Measurements from ENCODE around the gene SLC23A3. TPM values are rescaled to one million over a fixed set of nuclear protein-coding genes. Genes with fewer than 3 reads are reported as not detected.

Gene SLC23A3
- total and polyA plus RNA-seq, 2 experiments from 2014 or later: 0.58 to 1.2 TPM

DNA sequence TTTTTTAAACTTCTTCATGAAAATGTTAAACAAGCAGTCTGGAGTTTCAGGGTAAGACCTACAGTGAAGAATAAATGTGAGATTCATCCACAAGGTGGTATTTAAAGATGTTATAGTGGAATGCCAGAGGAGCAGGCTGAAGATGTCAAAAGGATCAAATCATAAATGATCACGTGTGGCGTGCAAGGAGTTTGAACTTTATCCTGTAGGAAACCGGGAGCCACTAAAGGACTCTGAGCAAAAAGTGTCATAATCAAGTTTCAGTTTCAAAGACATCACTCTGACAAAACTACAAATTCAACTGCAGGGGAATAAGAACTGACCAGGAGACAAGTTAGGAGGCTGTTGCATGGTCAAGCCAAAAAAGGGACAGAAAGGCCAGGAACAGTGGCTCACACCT lies 29.1 kb downstream of the SLC23A3 start:
- Histone ChIP-seq H3K27me3 (replicated peaks; ENCODE audit: insufficient read depth) (no peaks in the 10 kb centered on the region), H3K79me2 (ENCODE audit: insufficient read depth) (no peaks in the 10 kb centered on the region), H3K4me1 (ENCODE audit: insufficient read depth) (peaks cover 16% of the 10 kb centered on the region), H4K20me1 (ENCODE audit: insufficient read depth) (no peaks in the 10 kb centered on the region), H3K4me2 (ENCODE audit: unreplicated experiment) (no peak overlapping the region), H3K27ac (no peak overlapping the region), H3F3A (ENCODE audit: insufficient read depth) (peaks cover 15% of the 10 kb centered on the region; the same call in 1 of the 2 replicates), H3K9me2 (ENCODE audit: insufficient read depth) (no peaks in the 10 kb centered on the region), H2AFZ (no peak overlapping the region), H3K9me3 (ENCODE audit: low read depth) (no peaks in the 10 kb centered on the region), H3K36me3 (ENCODE audit: low read depth) (no peaks in the 10 kb centered on the region), H3K9ac (no peak overlapping the region), H3K4me3 (no peak overlapping the region)
- no peak for TF ChIP-seq EZH2phosphoT487 (IDR thresholded peaks at IDR 0.05; ENCODE audit: insufficient read depth, low read depth)
- no peak for TF ChIP-seq EZH2 (IDR thresholded peaks at IDR 0.05; ENCODE audit: insufficient read depth, poor library complexity, severe bottlenecking)
- DNase-seq: no peak
- in situ Hi-C loops (cut with MboI): no loop called here
- 98 to 99% methylated on average over 3 of the region's 3 CpGs for WGBS, 2 experiments (ENCODE audit: low coverage in 1 of 2, low lambda C conversion rate in 2 of 2, missing lambda C conversion rate in 2 of 2)

- TF ChIP-seq EZH2phosphoT487 (IDR thresholded peaks at IDR 0.05; ENCODE audit: insufficient read depth, low read depth) (no peak), EZH2 (IDR thresholded peaks at IDR 0.05; ENCODE audit: insufficient read depth, poor library complexity, severe bottlenecking) (no peak)
Observed at GRCh38 chr2:219133976-219134375, 35.9 kb downstream of the SLC23A3 start.

GRCh38 chr2:219131744-219132143 lies 38.1 kb downstream of the SLC23A3 start:
- Histone ChIP-seq H3K4me2 (ENCODE audit: unreplicated experiment) (no peak overlapping the region), H3K9me2 (ENCODE audit: insufficient read depth) (no peaks in the 10 kb centered on the region), H3K4me1 (ENCODE audit: insufficient read depth) (no peaks in the 10 kb centered on the region), H4K20me1 (ENCODE audit: insufficient read depth) (no peaks in the 10 kb centered on the region), H2AFZ (no peak overlapping the region), H3K9me3 (ENCODE audit: low read depth) (no peaks in the 10 kb centered on the region), H3K27ac (no peak overlapping the region), H3K4me3 (no peak overlapping the region), H3K79me2 (ENCODE audit: insufficient read depth) (no peaks in the 10 kb centered on the region), H3K27me3 (replicated peaks; ENCODE audit: insufficient read depth) (no peaks in the 10 kb centered on the region), H3K36me3 (ENCODE audit: low read depth) (no peaks in the 10 kb centered on the region), H3K9ac (no peak overlapping the region), H3F3A (ENCODE audit: insufficient read depth) (no peaks in the 10 kb centered on the region)
- DNase-seq: no peak
- 96 to 97% methylated on average over 4 of the region's 4 CpGs for WGBS, 2 experiments (ENCODE audit: low coverage in 1 of 2, low lambda C conversion rate in 2 of 2, missing lambda C conversion rate in 2 of 2)
- no peak for TF ChIP-seq EZH2phosphoT487 (IDR thresholded peaks at IDR 0.05; ENCODE audit: insufficient read depth, low read depth)
- no peak for TF ChIP-seq EZH2 (IDR thresholded peaks at IDR 0.05; ENCODE audit: insufficient read depth, poor library complexity, severe bottlenecking)
- in situ Hi-C loops (cut with MboI): no loop called here

More at GRCh38 chr2:219133976-219134375, 35.9 kb downstream of the SLC23A3 start:
- H3K9me3 ChIP-seq (ENCODE audit: low read depth): no peaks in the 10 kb centered on the region
- WGBS, 2 experiments (ENCODE audit: low coverage in 1 of 2, low lambda C conversion rate in 2 of 2, missing lambda C conversion rate in 2 of 2): 95 to 98% methylated on average over 4 of the region's 4 CpGs
- H3K27me3 ChIP-seq (replicated peaks; ENCODE audit: insufficient read depth): no peaks in the 10 kb centered on the region
- H3K79me2 ChIP-seq (ENCODE audit: insufficient read depth): no peaks in the 10 kb centered on the region
- H2AFZ ChIP-seq: no peak overlapping the region
- no peak overlapping the region for H3K27ac ChIP-seq
- in situ Hi-C loops (cut with MboI): no loop called here
- H3K4me1 ChIP-seq (ENCODE audit: insufficient read depth): no peaks in the 10 kb centered on the region
- no peak overlapping the region for H3K4me2 ChIP-seq (ENCODE audit: unreplicated experiment)
- H3K4me3 ChIP-seq: no peak overlapping the region
- no peaks in the 10 kb centered on the region for H4K20me1 ChIP-seq (ENCODE audit: insufficient read depth)
- DNase-seq: no peak
- H3K9me2 ChIP-seq (ENCODE audit: insufficient read depth): no peaks in the 10 kb centered on the region
- no peak overlapping the region for H3K9ac ChIP-seq
- no peaks in the 10 kb centered on the region for H3K36me3 ChIP-seq (ENCODE audit: low read depth)
- no peaks in the 10 kb centered on the region for H3F3A ChIP-seq (ENCODE audit: insufficient read depth)

DNA sequence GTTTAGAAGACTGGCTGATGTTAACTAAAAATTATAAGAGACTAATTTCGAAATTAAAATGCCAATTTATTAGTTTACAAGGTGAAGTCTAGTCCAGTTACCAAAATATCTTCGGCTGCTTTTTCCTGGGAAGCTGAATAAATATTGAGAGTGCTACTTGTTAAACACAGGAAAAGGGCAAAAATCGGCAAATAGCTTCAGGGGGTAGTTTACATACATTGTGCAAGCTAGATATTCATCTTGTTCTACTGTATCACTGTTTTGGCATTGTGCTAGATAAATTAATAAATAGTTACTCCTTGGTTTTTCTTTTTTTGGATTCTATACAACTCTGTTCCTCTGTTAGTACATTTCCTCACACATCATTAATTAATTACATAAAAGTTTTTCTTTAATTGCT lies 38.5 kb downstream of the SLC23A3 start:
- H3K27ac ChIP-seq: no peak overlapping the region
- in situ Hi-C loops (cut with MboI): no loop called here
- no peaks in the 10 kb centered on the region for H3K27me3 ChIP-seq (replicated peaks; ENCODE audit: insufficient read depth)
- H3K4me2 ChIP-seq (ENCODE audit: unreplicated experiment): no peak overlapping the region
- WGBS, 2 experiments (ENCODE audit: low coverage in 1 of 2, low lambda C conversion rate in 2 of 2, missing lambda C conversion rate in 2 of 2): 93 to 94% methylated on average over 3 of the region's 3 CpGs
- TF ChIP-seq EZH2phosphoT487 (IDR thresholded peaks at IDR 0.05; ENCODE audit: insufficient read depth, low read depth) (no peak), EZH2 (IDR thresholded peaks at IDR 0.05; ENCODE audit: insufficient read depth, poor library complexity, severe bottlenecking) (no peak)
- H3K4me3 ChIP-seq: no peak overlapping the region
- H3F3A ChIP-seq (ENCODE audit: insufficient read depth): 0 out of 2 replicates have a peak, but pooled peaks cover 2% of the 10 kb centered on the region
- no peaks in the 10 kb centered on the region for H3K4me1 ChIP-seq (ENCODE audit: insufficient read depth)
- no peak for DNase-seq
- no peaks in the 10 kb centered on the region for H3K79me2 ChIP-seq (ENCODE audit: insufficient read depth)
- no peak overlapping the region for H2AFZ ChIP-seq
- no peaks in the 10 kb centered on the region for H3K9me3 ChIP-seq (ENCODE audit: low read depth)
- no peak overlapping the region for H3K9ac ChIP-seq
- no peaks in the 10 kb centered on the region for H4K20me1 ChIP-seq (ENCODE audit: insufficient read depth)
- H3K36me3 ChIP-seq (ENCODE audit: low read depth): no peaks in the 10 kb centered on the region
- no peaks in the 10 kb centered on the region for H3K9me2 ChIP-seq (ENCODE audit: insufficient read depth)

DNA sequence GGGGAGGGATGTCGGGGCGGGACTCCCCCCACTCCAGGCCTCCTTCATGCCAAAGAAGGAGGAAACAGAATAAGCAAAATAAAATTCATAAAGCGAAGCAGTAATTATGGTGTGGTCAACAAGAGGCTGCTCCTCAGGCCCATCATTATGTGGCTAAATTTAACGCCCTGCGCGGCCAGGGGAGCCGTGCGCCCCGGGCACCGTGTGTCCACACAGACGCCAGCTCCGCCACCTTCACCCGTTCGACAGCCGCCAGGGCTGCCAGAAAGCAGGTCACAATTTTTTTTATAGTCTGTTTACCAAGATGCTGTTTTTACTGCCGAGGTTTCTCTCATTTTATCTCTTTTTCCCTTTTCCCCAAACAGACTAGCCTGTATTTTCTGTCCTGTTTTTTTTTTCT lies 40.2 kb downstream of the SLC23A3 start:
- Histone ChIP-seq H3K9me3 (ENCODE audit: low read depth) (no peaks in the 10 kb centered on the region), H3K4me2 (ENCODE audit: unreplicated experiment) (no peak overlapping the region), H3K27me3 (replicated peaks; ENCODE audit: insufficient read depth) (no peaks in the 10 kb centered on the region), H2AFZ (no peak overlapping the region), H4K20me1 (ENCODE audit: insufficient read depth) (no peaks in the 10 kb centered on the region), H3K4me1 (ENCODE audit: insufficient read depth) (peaks cover 15% of the 10 kb centered on the region), H3K9me2 (ENCODE audit: insufficient read depth) (no peaks in the 10 kb centered on the region), H3K27ac (no peak overlapping the region), H3F3A (ENCODE audit: insufficient read depth) (peaks cover 17% of the 10 kb centered on the region), H3K36me3 (ENCODE audit: low read depth) (no peaks in the 10 kb centered on the region), H3K9ac (no peak overlapping the region), H3K4me3 (no peak overlapping the region), H3K79me2 (ENCODE audit: insufficient read depth) (no peaks in the 10 kb centered on the region)
- 97 to 98% methylated on average over 16 of the region's 16 CpGs for WGBS, 2 experiments (ENCODE audit: low coverage in 1 of 2, low lambda C conversion rate in 2 of 2, missing lambda C conversion rate in 2 of 2)
- TF ChIP-seq EZH2phosphoT487 (IDR thresholded peaks at IDR 0.05; ENCODE audit: insufficient read depth, low read depth) (no peak), EZH2 (IDR thresholded peaks at IDR 0.05; ENCODE audit: insufficient read depth, poor library complexity, severe bottlenecking) (no peak)
- in situ Hi-C loops (cut with MboI): no loop called here
- no peak for DNase-seq

All from GM23248 (cell line).